Measurements from ENCODE around the gene CUBN.

The CUBN gene

GRCh38 chr10:16954280-16955030 lies 175.2 kb downstream of the CUBN start:
- H3K4me3 ChIP-seq (ENCODE audit: low read depth, low read length), result no peak overlapping the region

GRCh38 chr10:16953270-16953669 lies 176.3 kb downstream of the CUBN start:
- H3K4me3 ChIP-seq (ENCODE audit: low read depth, low read length), result no peak overlapping the region

- H3K4me3 ChIP-seq (ENCODE audit: low read depth, low read length), result no peak overlapping the region
These were observed 177.0 kb downstream of the CUBN start for GRCh38 chr10:16952610-16953009.

- H3K4me3 ChIP-seq (ENCODE audit: low read depth, low read length), result no peak overlapping the region
These were observed 177.5 kb downstream of the CUBN start for GRCh38 chr10:16952080-16952479.

GRCh38 chr10:16950656-16951601 lies 178.7 kb downstream of the CUBN start:
- H3K4me3 ChIP-seq (ENCODE audit: low read depth, low read length), result no peak overlapping the region

GRCh38 chr10:16949816-16950215 lies 179.8 kb downstream of the CUBN start:
- no peak overlapping the region for H3K4me3 ChIP-seq (ENCODE audit: low read depth, low read length)

- no peak overlapping the region for H3K4me3 ChIP-seq (ENCODE audit: low read depth, low read length)
These were observed 181.2 kb downstream of the CUBN start for GRCh38 chr10:16948361-16948760.

- no peak overlapping the region for H3K4me3 ChIP-seq (ENCODE audit: low read depth, low read length)
These were observed 182.5 kb downstream of the CUBN start for GRCh38 chr10:16947069-16947468.

- H3K4me3 ChIP-seq (ENCODE audit: low read depth, low read length), result no peak overlapping the region
These were observed 184.0 kb downstream of the CUBN start for GRCh38 chr10:16945593-16945992.

GRCh38 chr10:16944986-16945385 lies 184.6 kb downstream of the CUBN start:
- H3K4me3 ChIP-seq (ENCODE audit: low read depth, low read length), result no peak overlapping the region

GRCh38 chr10:16944402-16944801 lies 185.2 kb downstream of the CUBN start:
- no peak overlapping the region for H3K4me3 ChIP-seq (ENCODE audit: low read depth, low read length)

GRCh38 chr10:16943295-16944285 lies 186.0 kb downstream of the CUBN start:
- no peak overlapping the region for H3K4me3 ChIP-seq (ENCODE audit: low read depth, low read length)

GRCh38 chr10:16942381-16943078 lies 187.1 kb downstream of the CUBN start:
- no peak overlapping the region for H3K4me3 ChIP-seq (ENCODE audit: low read depth, low read length)

- H3K4me3 ChIP-seq (ENCODE audit: low read depth, low read length), result no peak overlapping the region
These were observed 187.7 kb downstream of the CUBN start for GRCh38 chr10:16941870-16942269.

- H3K4me3 ChIP-seq (ENCODE audit: low read depth, low read length), result no peak overlapping the region
These were observed 188.5 kb downstream of the CUBN start for GRCh38 chr10:16941067-16941466.

GRCh38 chr10:16938952-16939351 lies 190.7 kb downstream of the CUBN start:
- no peak overlapping the region for H3K4me3 ChIP-seq (ENCODE audit: low read depth, low read length)

- no peak overlapping the region for H3K4me3 ChIP-seq (ENCODE audit: low read depth, low read length)
These were observed 195.2 kb downstream of the CUBN start for GRCh38 chr10:16934461-16934860.

- H3K4me3 ChIP-seq (ENCODE audit: low read depth, low read length), result no peak overlapping the region
These were observed 195.8 kb downstream of the CUBN start for GRCh38 chr10:16933783-16934182.

- H3K4me3 ChIP-seq (ENCODE audit: low read depth, low read length), result no peak overlapping the region
These were observed 197.7 kb downstream of the CUBN start for GRCh38 chr10:16931930-16932329.

- no peak overlapping the region for H3K4me3 ChIP-seq (ENCODE audit: low read depth, low read length)
These were observed 199.1 kb downstream of the CUBN start for GRCh38 chr10:16930540-16930939.
